ENCODE measurements around the gene LRRC27. TPM values are rescaled to one million over a fixed set of nuclear protein-coding genes. Genes with fewer than 3 reads are reported as not detected.

LRRC27 gene
- total RNA-seq, 2 experiments from 2014 or later = 3.5 to 3.8 TPM

DNA sequence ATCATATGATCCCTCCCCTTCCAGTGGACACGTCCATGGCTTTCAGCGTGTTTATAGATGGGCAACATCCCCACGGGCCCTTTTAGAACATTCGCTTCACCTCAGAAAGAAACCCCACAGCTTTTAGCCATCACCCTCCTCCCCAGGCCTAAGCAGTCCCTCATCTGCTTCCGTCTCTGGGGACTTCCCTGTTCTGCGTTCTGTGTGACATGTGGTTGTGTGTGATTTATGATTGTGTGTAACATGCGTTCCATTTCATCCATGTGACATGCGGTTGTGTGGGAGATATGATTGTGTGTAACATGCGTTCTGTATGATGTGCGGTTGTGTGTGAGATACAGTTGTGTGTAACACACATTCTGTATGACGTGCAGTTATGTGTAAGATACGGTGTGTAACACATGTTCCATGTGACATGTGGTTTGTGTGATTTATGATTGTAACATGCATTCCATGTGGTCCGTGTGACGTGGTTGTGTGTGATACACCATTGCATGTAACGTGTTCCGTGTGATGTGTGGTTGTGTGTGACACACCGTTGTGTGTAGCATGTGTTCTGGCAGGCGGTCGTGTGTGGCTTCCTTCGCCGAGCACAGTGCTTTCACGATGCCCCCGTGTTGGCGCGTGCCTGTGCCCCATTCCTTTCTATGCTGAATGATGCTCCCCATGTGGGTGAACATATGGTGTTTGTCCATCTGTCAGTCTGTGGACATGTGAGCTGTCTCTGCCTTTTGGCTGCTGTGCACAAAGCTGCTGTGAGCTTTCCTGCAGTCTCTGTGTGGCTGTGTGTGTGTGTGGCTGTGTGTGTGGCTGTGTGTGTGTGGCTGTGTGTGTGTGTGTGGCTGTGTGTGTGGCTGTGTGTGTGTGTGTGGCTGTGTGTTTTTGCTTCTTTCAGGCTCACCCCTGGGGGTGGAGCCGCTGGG is 91.2 kb downstream of the LRRC27 start:
- Mint-ChIP-seq H3K27me3 (no peaks in the 10 kb centered on the region), H3K9me3 (no peaks in the 10 kb centered on the region), H3K4me1 (peaks cover 16% of the 10 kb centered on the region), H3K4me3 (no peak overlapping the region), H3K36me3 (no peaks in the 10 kb centered on the region), H3K27ac (peak overlapping the region; percentile 66)
- no peak for DNase-seq

DNA sequence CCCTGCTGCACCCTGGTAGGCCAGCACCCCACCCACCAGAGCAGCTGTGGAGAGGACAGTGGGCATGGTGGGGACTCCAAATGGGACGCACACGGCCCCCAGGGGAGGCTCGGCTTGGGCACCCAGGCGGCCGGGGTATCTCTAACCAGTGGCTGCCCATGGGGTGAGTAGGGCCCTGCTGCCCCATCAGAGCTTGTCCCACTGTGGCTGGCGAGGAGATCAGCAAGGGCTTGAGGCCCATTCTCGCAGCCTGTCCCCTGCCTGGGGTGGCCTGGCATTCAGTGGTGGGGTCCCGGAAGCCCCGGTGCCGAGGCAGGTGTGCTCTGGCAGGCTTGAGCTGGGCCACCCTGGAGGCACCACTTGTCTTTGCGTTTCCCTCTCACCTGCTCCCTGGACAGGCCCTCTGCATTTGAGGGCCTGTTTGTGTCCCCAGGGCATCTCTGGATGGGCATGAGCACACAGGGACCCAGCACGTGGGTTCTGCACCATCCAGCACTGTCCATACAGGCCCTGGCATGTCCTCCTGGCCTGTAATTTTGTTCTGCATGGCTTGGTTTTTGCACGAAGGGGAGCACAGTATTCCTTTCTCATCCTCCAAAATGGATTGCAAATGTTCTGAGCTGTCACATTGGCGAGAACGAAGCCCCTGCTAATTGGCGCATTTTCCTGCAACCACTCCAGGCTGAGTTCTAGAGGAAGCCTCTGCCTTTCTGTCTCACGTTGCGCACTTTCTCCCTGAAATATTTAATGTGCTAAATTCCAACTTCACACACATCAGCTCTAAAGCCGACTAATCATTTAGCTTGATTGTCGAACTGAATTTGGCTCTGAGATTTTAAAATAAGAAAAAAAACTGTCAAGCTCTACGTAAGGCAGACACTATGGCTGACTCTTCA is 92.2 kb downstream of the LRRC27 start:
- Mint-ChIP-seq H3K4me1 (peaks cover 16% of the 10 kb centered on the region), H3K4me3 (no peak overlapping the region), H3K9me3 (no peaks in the 10 kb centered on the region), H3K27me3 (no peaks in the 10 kb centered on the region), H3K36me3 (no peaks in the 10 kb centered on the region), H3K27ac (no peak overlapping the region)
- DNase-seq = no peak

DNA sequence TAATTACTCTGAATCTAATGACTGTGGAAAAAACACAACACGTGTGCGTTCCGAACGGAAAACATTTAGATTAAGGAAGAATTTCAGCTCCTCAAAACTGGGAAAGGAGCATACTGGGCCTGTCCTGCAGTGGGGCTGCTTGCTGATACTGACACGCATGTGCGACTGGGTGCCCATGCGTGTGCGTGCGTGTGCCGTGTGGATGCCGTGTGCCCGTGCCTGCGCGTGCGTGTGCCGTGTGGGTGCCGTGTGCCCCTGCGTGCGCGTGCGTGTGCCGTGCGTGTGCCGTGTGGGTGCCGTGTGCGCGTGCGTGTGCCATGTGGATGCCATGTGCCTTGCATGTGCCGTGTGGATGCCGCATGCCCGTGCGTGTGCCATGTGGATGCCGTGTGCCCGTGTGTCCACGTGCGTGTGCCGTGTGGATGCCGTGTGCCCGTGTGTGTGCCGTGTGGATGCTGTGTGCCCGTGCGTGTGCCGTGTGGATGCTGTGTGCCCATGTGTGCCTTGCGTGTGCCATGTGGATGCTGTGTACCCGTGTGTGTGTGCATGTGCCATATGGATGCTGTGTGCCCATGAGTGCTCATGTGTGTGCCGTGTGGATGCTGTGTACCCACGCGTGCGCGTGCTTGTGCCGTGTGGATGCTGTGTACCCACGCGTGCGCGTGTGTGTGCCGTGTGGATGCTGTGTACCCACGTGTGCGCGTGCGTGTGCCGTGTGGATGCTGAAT is 93.2 kb downstream of the LRRC27 start:
- no peaks in the 10 kb centered on the region for H3K27me3 Mint-ChIP-seq
- no peak overlapping the region for H3K4me3 Mint-ChIP-seq
- H3K9me3 Mint-ChIP-seq = no peaks in the 10 kb centered on the region
- no peaks in the 10 kb centered on the region for H3K36me3 Mint-ChIP-seq
- H3K27ac Mint-ChIP-seq = no peak overlapping the region
- peaks cover 16% of the 10 kb centered on the region for H3K4me1 Mint-ChIP-seq
- DNase-seq = no peak

DNA sequence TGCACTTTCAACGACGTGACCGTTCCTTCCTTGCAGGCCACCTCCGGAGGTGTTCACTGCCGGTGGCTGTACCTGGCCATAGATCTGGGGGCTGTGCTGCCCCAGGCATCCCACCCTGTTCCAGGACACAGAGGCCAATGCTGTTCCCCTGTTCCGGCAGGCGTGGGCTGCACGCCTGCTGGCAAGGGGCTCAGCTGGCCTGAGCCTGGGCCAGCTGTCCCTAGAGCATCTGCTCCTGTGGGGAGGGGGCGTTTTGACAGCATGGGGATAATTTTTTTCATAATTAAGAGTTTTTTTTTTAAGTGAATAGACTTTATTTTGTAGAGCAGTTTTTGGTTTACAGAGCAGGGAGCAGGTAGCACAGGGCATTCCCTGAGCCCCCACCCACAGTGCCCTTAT is 93.8 kb downstream of the LRRC27 start:
- peaks cover 16% of the 10 kb centered on the region for H3K4me1 Mint-ChIP-seq

DNA sequence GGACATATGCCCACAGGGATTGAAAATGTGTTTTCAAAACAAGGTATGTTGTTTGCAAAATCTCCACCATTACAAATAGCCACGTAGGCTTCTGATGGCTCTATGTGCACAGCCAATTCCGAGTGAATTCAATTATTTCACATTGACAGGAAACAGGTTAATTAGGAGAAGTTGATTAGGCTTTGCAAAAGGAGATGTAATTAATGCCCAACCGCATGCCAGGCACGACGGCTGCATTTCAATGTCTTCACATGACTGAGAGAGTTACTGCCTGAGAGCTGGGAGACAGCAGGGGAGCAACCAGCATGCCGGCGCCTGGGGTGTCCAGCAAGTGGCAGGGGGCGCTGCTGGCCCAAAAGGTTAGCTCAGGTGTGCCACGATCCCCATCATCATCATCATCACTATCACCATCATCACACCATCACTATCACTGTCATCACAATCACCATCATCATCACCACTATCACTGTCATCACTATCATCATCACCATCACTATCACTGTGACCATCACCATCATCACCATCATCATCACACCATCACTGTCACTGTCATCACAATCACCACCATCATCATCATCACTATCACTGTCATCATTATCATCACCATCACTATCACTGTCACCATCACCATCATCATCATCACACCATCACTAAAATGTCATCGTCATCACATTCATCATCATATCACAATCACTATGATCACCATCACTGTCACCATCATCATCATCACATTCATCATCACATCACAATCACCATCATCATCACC is 95.2 kb downstream of the LRRC27 start:
- Mint-ChIP-seq H3K9me3 (no peaks in the 10 kb centered on the region), H3K27ac (no peak overlapping the region), H3K36me3 (no peaks in the 10 kb centered on the region), H3K4me3 (no peak overlapping the region), H3K27me3 (no peaks in the 10 kb centered on the region), H3K4me1 (peaks cover 9% of the 10 kb centered on the region)
- no peak for DNase-seq

More for the DNA sequence above, 93.8 kb downstream of the LRRC27 start:
- no peak for DNase-seq
- Mint-ChIP-seq H3K36me3 (no peaks in the 10 kb centered on the region), H3K9me3 (no peaks in the 10 kb centered on the region), H3K4me3 (no peak overlapping the region), H3K27ac (no peak overlapping the region), H3K27me3 (no peaks in the 10 kb centered on the region)

DNA sequence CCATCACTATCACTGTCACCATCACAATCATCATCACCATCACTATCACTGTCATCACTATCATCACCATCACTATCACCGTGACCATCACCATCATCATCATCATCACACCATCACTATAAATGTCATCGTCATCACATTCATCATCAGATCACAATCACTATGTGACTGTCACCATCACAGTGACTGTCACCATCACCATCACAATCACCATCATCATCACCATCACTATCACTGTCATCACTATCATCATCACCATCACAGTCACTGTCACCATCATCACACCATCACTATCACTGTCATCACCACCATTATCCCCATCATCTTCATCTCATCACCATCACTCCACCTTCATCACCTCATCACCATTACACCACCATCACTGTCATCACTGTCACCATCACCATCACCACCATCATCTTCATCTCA is 96.0 kb downstream of the LRRC27 start:
- Mint-ChIP-seq H3K4me3 (no peak overlapping the region), H3K36me3 (no peaks in the 10 kb centered on the region), H3K9me3 (no peaks in the 10 kb centered on the region), H3K4me1 (peaks cover 4% of the 10 kb centered on the region), H3K27ac (no peak overlapping the region), H3K27me3 (no peaks in the 10 kb centered on the region)
- no peak for DNase-seq

DNA sequence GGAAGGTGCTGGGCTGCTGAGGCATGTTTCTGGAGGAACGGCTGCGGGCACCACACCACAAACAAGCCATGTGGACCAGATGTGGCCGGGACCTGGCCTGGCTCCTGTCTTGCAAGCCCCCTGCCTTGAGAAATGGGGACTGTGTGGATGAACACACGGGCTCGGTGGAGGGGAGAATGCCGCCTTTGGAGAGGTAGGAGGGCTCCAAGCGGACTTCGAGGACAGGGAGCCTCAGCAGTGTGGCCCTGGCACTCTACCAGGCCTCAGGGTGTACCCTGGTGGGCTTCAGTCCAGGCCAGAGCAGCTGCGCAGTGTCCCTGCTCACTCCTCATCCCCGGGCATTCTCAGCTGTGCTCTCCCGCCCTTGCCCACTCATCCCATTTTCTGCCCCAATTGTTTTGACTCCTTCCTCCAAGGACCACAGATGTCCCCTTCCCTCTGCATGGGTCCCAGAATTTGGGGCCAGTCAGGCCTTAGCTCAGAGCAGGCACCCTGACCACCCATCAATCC is 96.5 kb downstream of the LRRC27 start:
- Mint-ChIP-seq H3K27me3 (no peaks in the 10 kb centered on the region), H3K36me3 (no peaks in the 10 kb centered on the region), H3K9me3 (no peaks in the 10 kb centered on the region), H3K27ac (no peak overlapping the region), H3K4me3 (no peak overlapping the region), H3K4me1 (no peaks in the 10 kb centered on the region)
- no peak for DNase-seq

Other genes starting within 250 kb of the LRRC27 start
- 10 to 100 TPM; 19.9 to 22.2 TPM for gene DPYSL4, start 145.2 kb upstream of the LRRC27 start, total RNA-seq
- 10 to 100 TPM; 15.3 to 16.2 TPM for gene STK32C, start 24.2 kb upstream of the LRRC27 start, total RNA-seq
- 1 to 10 TPM; 2.9 to 3.1 TPM for gene PWWP2B, start 65.0 kb downstream of the LRRC27 start, total RNA-seq
- 1 to 10 TPM; 6.1 to 7.4 TPM for gene INPP5A, start 205.6 kb downstream of the LRRC27 start, total RNA-seq